K562 (cell line): Measurements from ENCODE around the gene RAB3D. TPM values are rescaled to one million over a fixed set of nuclear protein-coding genes. Genes with fewer than 3 reads are reported as not detected.

Experiments
- EGR1 ChIP-seq: fragments of 450-650 bp; conservative IDR thresholded peaks from 2 replicates; pipeline ENCODE4 v1.6.1; 2017; ENCODE audit warnings: mild to moderate bottlenecking
- HBP1 ChIP-seq: fragments of 450-650 bp; formaldehyde crosslinking; IDR thresholded peaks from 2 replicates; pipeline ENCODE4 v1.4.0; 2022; ENCODE audit warnings: missing genetic modification characterization
- KDM5B ChIP-seq: fragments of 200-600 bp; sonication (generic); IDR thresholded peaks from 2 replicates; pipeline ENCODE4 v1.6.1; 2012; ENCODE audit warnings: low read depth, mild to moderate bottlenecking, moderate library complexity, low read length, control low read depth, inconsistent platforms; ENCODE audit not compliant: insufficient replicate concordance
- MXI1 ChIP-seq: IDR thresholded peaks from 2 replicates; pipeline ENCODE4 v1.6.1; 2011; ENCODE audit warnings: low read depth, mild to moderate bottlenecking, improper control_type of control experiment, low read length
- POLR2A ChIP-seq: fragments of 450-650 bp; conservative IDR thresholded peaks from 2 replicates; pipeline ENCODE4 v1.6.1; 2016
- POLR2G ChIP-seq: fragments of 200-400 bp; formaldehyde crosslinking; IDR thresholded peaks from 2 replicates; pipeline ENCODE4 v1.6.1; 2017; ENCODE audit warnings: low read depth, mild to moderate bottlenecking, antibody characterized with exemption, low read length, moderate library complexity
- PRDM10 ChIP-seq: fragments of 450-650 bp; IDR thresholded peaks from 2 replicates; pipeline ENCODE4 v1.6.1; 2018; ENCODE audit not compliant: partially characterized antibody
- RAD21 ChIP-seq, 2 experiments: fragments of 250-450 bp in 1 of 2; fragments of 450-650 bp in 1 of 2; sonication (Bioruptor Pico) in 1 of 2; formaldehyde crosslinking in 1 of 2; IDR thresholded peaks in 1 of 2; conservative IDR thresholded peaks in 1 of 2; 2 replicates each; pipeline versions ENCODE4 v1.4.0 to v1.8.0; 2020 to 2022; ENCODE audit warnings: mild to moderate bottlenecking in 2 of 2, moderate library complexity in 1 of 2
- RFX7 ChIP-seq: fragments of 250-450 bp; sonication (Bioruptor Pico); IDR thresholded peaks from 2 replicates; pipeline ENCODE4 v1.5.1; 2021; ENCODE audit warnings: mild to moderate bottlenecking
- SMARCA5 ChIP-seq: fragments of 450-650 bp; IDR thresholded peaks from 2 replicates; pipeline ENCODE4 v1.6.1; 2016
- SMC3 ChIP-seq: conservative IDR thresholded peaks from 2 replicates; pipeline ENCODE4 v1.6.1; 2011; ENCODE audit warnings: low read depth, low read length, improper control_type of control experiment; ENCODE audit not compliant: insufficient read depth
- ZNF384 ChIP-seq: IDR thresholded peaks from 2 replicates; pipeline ENCODE4 v1.6.1; 2012; ENCODE audit warnings: low read depth, low read length, improper control_type of control experiment
- polyA plus RNA-seq, 8 experiments: library from polyadenylated mRNA; depleted of rRNA in 4 of 8; stranded (reverse) in 5 of 8; unstranded in 3 of 8; fragments of >200 nt; fragmentation: Nextera tagmentation in 2 of 8; fragmentation: Illumina TruSeq in 1 of 8; extraction: Ambion mirVana in 2 of 8; extraction: Trizol in 1 of 8; gene quantifications; 2 replicates each; pipeline versions ENCODE4 v1.2.1 to v1.2.3, GENCODE V29; 2011 to 2014; ENCODE audit warnings: inconsistent platforms in 1 of 8, missing spikeins in 1 of 8
- total RNA-seq, 7 experiments: library from RNA; depleted of rRNA in 6 of 7; stranded (reverse); fragments of >200 nt in 6 of 7; fragmentation: Illumina TruSeq in 2 of 7; extraction: Trizol in 2 of 7; gene quantifications; 2 replicates each; pipeline versions ENCODE4 v1.2.1 to v1.2.3, GENCODE V29; 2011 to 2021; ENCODE audit warnings: low replicate concordance in 1 of 7
- TF ChIP-seq, protein P1 (sequence below): sonication (generic); formaldehyde crosslinking; IDR thresholded peaks from 2 replicates; pipeline ENCODE4 v1.8.0; 2022; ENCODE audit warnings: mild to moderate bottlenecking, missing genetic modification reagents
- TF ChIP-seq, protein P2 (sequence below): fragments of 450-650 bp; IDR thresholded peaks from one replicate; pipeline ENCODE4 v1.6.1; 2018; ENCODE audit warnings: mild to moderate bottlenecking, moderate library complexity; ENCODE audit not compliant: partially characterized antibody
- TF ChIP-seq, protein P3 (sequence below): sonication (generic); formaldehyde crosslinking; IDR thresholded peaks from 2 replicates; pipeline ENCODE4 v1.8.0; 2022; ENCODE audit warnings: mild to moderate bottlenecking, low read depth, missing genetic modification reagents

Gene RAB3D
- total and polyA plus RNA-seq, 9 of the 15 experiments (the other 6 are each of a cell fraction or from before 2014, with no cell fraction given): 0.34 to 3.3 (median 1.3) TPM

DNA sequence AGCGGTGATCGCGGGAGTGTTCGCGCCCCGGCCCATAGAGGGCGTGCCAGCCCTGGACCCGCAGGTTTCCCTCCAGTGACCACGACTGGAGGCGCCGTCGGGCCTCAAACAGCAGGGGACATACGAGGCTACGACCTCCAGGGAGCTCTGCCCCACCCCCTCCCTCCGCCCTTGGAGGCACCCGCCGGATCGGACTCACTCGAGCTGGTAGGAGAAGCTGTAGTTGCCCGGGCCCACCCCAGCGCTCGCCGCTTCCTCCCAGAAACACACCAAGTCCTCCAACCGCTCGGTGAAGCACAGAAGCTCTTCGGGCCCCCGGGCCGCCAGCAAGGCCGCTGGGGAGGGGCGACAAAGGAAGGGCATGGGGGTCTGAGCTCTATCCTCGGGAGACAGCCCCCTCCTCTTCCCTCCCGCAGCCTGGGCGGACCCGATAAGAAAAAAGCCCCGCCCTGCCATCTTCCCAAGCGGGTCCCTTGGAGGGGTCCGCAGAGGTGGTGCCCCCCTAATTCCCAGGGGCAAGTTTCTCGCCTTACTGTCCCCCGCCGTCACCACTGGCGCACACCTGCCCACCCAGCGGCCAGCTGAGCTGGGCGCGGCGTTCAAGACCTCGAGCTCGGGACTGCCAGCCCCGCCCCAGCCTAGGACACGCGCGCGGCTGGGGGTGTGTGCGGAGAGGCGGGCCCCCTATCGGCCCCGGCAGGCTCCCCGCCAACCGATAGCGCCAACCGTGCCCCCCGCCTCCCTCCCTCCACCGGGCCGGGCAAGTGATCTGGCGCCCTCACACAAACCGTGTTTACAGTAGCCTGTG is 43.6 kb upstream of the RAB3D start (continued):
- peak; percentile 27 for TF ChIP-seq PRDM10
- no peak; the same call in 1 of the 2 replicates for TF ChIP-seq SMARCA5
- peak; percentile 77 for TF ChIP-seq POLR2G
- peak; percentile 44; the same call in 1 of the 2 replicates for TF ChIP-seq POLR2A
- TF ChIP-seq HBP1 (CRISPR knock-in tag): no peak
- TF ChIP-seq ZNF384: 0 out of 2 replicates have a peak, but pooled peaks have one; percentile 43
- TF ChIP-seq RFX7 (CRISPR knock-in tag): no peak
- TF ChIP-seq, protein P1, sequence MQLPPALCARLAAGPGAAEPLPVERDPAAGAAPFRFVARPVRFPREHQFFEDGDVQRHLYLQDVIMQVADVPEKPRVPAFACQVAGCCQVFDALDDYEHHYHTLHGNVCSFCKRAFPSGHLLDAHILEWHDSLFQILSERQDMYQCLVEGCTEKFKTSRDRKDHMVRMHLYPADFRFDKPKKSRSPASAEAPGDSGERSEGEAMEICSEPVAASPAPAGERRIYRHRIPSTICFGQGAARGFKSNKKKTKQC (CRISPR knock-in tag): peak; percentile 86; the same call in 1 of the 2 replicates
- TF ChIP-seq, protein P2, sequence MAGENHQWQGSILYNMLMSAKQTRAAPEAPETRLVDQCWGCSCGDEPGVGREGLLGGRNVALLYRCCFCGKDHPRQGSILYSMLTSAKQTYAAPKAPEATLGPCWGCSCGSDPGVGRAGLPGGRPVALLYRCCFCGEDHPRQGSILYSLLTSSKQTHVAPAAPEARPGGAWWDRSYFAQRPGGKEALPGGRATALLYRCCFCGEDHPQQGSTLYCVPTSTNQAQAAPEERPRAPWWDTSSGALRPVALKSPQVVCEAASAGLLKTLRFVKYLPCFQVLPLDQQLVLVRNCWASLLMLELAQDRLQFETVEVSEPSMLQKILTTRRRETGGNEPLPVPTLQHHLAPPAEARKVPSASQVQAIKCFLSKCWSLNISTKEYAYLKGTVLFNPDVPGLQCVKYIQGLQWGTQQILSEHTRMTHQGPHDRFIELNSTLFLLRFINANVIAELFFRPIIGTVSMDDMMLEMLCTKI: no peak
- peak; percentile 65 for TF ChIP-seq SMC3
- TF ChIP-seq, protein P3, sequence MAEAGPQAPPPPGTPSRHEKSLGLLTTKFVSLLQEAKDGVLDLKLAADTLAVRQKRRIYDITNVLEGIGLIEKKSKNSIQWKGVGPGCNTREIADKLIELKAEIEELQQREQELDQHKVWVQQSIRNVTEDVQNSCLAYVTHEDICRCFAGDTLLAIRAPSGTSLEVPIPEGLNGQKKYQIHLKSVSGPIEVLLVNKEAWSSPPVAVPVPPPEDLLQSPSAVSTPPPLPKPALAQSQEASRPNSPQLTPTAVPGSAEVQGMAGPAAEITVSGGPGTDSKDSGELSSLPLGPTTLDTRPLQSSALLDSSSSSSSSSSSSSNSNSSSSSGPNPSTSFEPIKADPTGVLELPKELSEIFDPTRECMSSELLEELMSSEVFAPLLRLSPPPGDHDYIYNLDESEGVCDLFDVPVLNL: 0 out of 2 replicates have a peak, but pooled peaks have one; percentile 38
- TF ChIP-seq MXI1: peak; percentile 80
- TF ChIP-seq KDM5B: peak; percentile 37
- peak; percentile 56 to 83 for TF ChIP-seq RAD21 (CRISPR knock-in tag; conservative IDR thresholded peaks at IDR 0.05 in 1 of 2, IDR thresholded peaks at IDR 0.05 in 1 of 2)
- TF ChIP-seq EGR1: peak; percentile 47
